H1 (cell line): Measurements from ENCODE around the gene CAPZA2. TPM values are rescaled to one million over a fixed set of nuclear protein-coding genes. Genes with fewer than 3 reads are reported as not detected.

Experiments
- CTCF ChIA-PET: fragments of 300-600 bp; sonication (Branson Sonifier 250); formaldehyde crosslinking; loops from one replicate; lab custom pipeline; 2021; ENCODE audit not compliant: partially characterized antibody; lab: Charles Lee
- POLR2A ChIA-PET: fragments of 300-600 bp; sonication (Branson Sonifier 250); formaldehyde crosslinking; loops from one replicate; lab custom pipeline; 2021; ENCODE audit warnings: inconsistent platforms; ENCODE audit not compliant: partially characterized antibody; lab: Charles Lee
- DNase-seq, 2 experiments: peaks; one replicate each; pipeline versions ENCODE4 v3.0.0 to v3.0.0-alpha.2; 2010 to 2022; ENCODE audit warnings: low spot score in 2 of 2, low read depth in 1 of 2, mixed read lengths in 1 of 2
- FAIRE-seq: peaks from 2 replicates; lab custom pipeline; 2011; peaks lifted over from hg19 to GRCh38; lab: Jason Lieb, UNC
- H2AFZ ChIP-seq: 2 replicates; pipeline ENCODE4 v1.8.1; 2012; ENCODE audit warnings: low read length, inconsistent platforms
- H2AK5ac ChIP-seq: 2 replicates; pipeline ENCODE4 v1.6.1; 2013; ENCODE audit warnings: low read depth, low read length
- H2BK120ac ChIP-seq: replicated peaks from 2 replicates; pipeline ENCODE3; 2013; ENCODE audit warnings: low read depth, low read length, inconsistent platforms
- H2BK12ac ChIP-seq: 2 replicates; pipeline ENCODE4 v1.6.1; 2013; ENCODE audit warnings: low read depth, low read length
- H2BK15ac ChIP-seq: 2 replicates; pipeline ENCODE4 v1.6.1; 2013; ENCODE audit warnings: low read length
- H2BK20ac ChIP-seq: 2 replicates; pipeline ENCODE4 v1.6.1; 2013; ENCODE audit warnings: low read length
- H2BK5ac ChIP-seq: 2 replicates; pipeline ENCODE4 v1.6.1; 2013; ENCODE audit warnings: low read depth, low read length
- H3K14ac ChIP-seq: 2 replicates; pipeline ENCODE4 v1.6.1; 2013; ENCODE audit warnings: inconsistent platforms; ENCODE audit not compliant: insufficient read length
- H3K18ac ChIP-seq: 2 replicates; pipeline ENCODE4 v1.6.1; 2013; ENCODE audit warnings: low read length; ENCODE audit errors: extremely low read depth
- H3K23ac ChIP-seq: 2 replicates; pipeline ENCODE4 v1.6.1; 2013; ENCODE audit warnings: inconsistent platforms; ENCODE audit not compliant: insufficient read length
- H3K23me2 ChIP-seq: 2 replicates; pipeline ENCODE4 v1.6.1; 2013; ENCODE audit warnings: low read depth, low read length
- H3K27ac ChIP-seq: 2 replicates; pipeline ENCODE4 v1.6.1; 2011; ENCODE audit warnings: low read depth, low read length, inconsistent platforms
- H3K27me3 ChIP-seq, 4 experiments: replicated peaks in 1 of 4; 1 replicate in 1 of 4; 2 replicates in 3 of 4; pipeline versions ENCODE4 v1.6.1 to v1.8.1; 2011 to 2013; ENCODE audit warnings: low read length in 3 of 4, mild to moderate bottlenecking in 3 of 4, inconsistent platforms in 2 of 4, mixed read lengths in 2 of 4, moderate library complexity in 1 of 4; ENCODE audit not compliant: control insufficient read depth in 3 of 4, insufficient read depth in 3 of 4; ENCODE audit errors: extremely low read depth in 1 of 4
- H3K36me3 ChIP-seq, 4 experiments: 2 replicates each; pipeline versions ENCODE4 v1.6.1 to v1.8.1; 2011 to 2013; ENCODE audit warnings: mild to moderate bottlenecking in 4 of 4, low read length in 3 of 4, moderate library complexity in 2 of 4, control low read depth in 1 of 4, inconsistent platforms in 1 of 4; ENCODE audit not compliant: insufficient read depth in 4 of 4, control insufficient read depth in 2 of 4
- H3K4ac ChIP-seq: replicated peaks from 2 replicates; pipeline ENCODE3; 2013; ENCODE audit warnings: low read length, low read depth, mixed read lengths, inconsistent platforms; ENCODE audit not compliant: insufficient read length
- H3K4me1 ChIP-seq, 4 experiments: replicated peaks in 1 of 4; 1 replicate in 1 of 4; 2 replicates in 3 of 4; pipeline versions ENCODE4 v1.6.1 to v1.8.1; 2011 to 2013; ENCODE audit warnings: low read length in 3 of 4, inconsistent platforms in 2 of 4, mixed read lengths in 1 of 4; ENCODE audit not compliant: insufficient read depth in 4 of 4, control insufficient read depth in 3 of 4
- H3K4me2 ChIP-seq, 2 experiments: 2 replicates each; pipeline versions ENCODE4 v1.6.1 to v1.8.1; 2011 to 2013; ENCODE audit warnings: low read depth in 2 of 2, low read length in 2 of 2, control low read depth in 1 of 2, inconsistent platforms in 1 of 2, mild to moderate bottlenecking in 1 of 2; ENCODE audit not compliant: insufficient read depth in 1 of 2
- H3K4me3 ChIP-seq, 4 experiments: fragments of 200-600, 300-600 bp in 1 of 4; sonication (generic), shearing (Covaris generic), sonication (Bioruptor Twin) in 1 of 4; 2 replicates each; pipeline versions ENCODE4 v1.5.1 to v1.8.1; 2011 to 2016; ENCODE audit warnings: low read length in 4 of 4, low read depth in 3 of 4, control low read depth in 2 of 4, inconsistent platforms in 2 of 4, mild to moderate bottlenecking in 2 of 4, mixed read lengths in 1 of 4, moderate library complexity in 1 of 4; ENCODE audit not compliant: insufficient read depth in 2 of 4; ENCODE audit errors: extremely low read depth in 1 of 4
- H3K56ac ChIP-seq: replicated peaks from 2 replicates; pipeline ENCODE3; 2013; ENCODE audit warnings: low read depth, mild to moderate bottlenecking, mixed read lengths, low read length, inconsistent platforms; ENCODE audit not compliant: insufficient read length
- H3K79me1 ChIP-seq: 2 replicates; pipeline ENCODE4 v1.6.1; 2013; ENCODE audit warnings: low read depth, low read length, control low read depth
- H3K79me2 ChIP-seq, 2 experiments: 2 replicates each; pipeline versions ENCODE4 v1.6.1 to v1.8.1; 2012 to 2013; ENCODE audit warnings: low read length in 2 of 2, mild to moderate bottlenecking in 2 of 2, inconsistent platforms in 1 of 2; ENCODE audit not compliant: insufficient read depth in 2 of 2, control insufficient read depth in 1 of 2
- H3K9ac ChIP-seq, 4 experiments: replicated peaks in 1 of 4; 1 replicate in 1 of 4; 2 replicates in 3 of 4; pipeline versions ENCODE4 v1.6.1 to v1.8.1; 2011 to 2013; ENCODE audit warnings: low read depth in 3 of 4, low read length in 3 of 4, control low read depth in 2 of 4, mild to moderate bottlenecking in 2 of 4, moderate library complexity in 2 of 4, inconsistent platforms in 1 of 4; ENCODE audit errors: extremely low read depth in 1 of 4
- H3K9me3 ChIP-seq, 2 experiments: 2 replicates each; pipeline versions ENCODE4 v1.6.1 to v1.8.1; 2012 to 2013; ENCODE audit warnings: mild to moderate bottlenecking in 2 of 2, moderate library complexity in 2 of 2, control low read depth in 1 of 2, inconsistent platforms in 1 of 2, low read depth in 1 of 2, low read length in 1 of 2, mixed read lengths in 1 of 2; ENCODE audit not compliant: insufficient read depth in 2 of 2
- H4K20me1 ChIP-seq, 2 experiments: replicated peaks in 1 of 2; 2 replicates each; pipeline versions ENCODE3 to v1.8.1; 2011 to 2013; ENCODE audit warnings: inconsistent platforms in 2 of 2, low read length in 2 of 2, mild to moderate bottlenecking in 1 of 2; ENCODE audit not compliant: insufficient read depth in 2 of 2, control insufficient read depth in 1 of 2
- H4K5ac ChIP-seq: 2 replicates; pipeline ENCODE4 v1.6.1; 2013; ENCODE audit warnings: low read length, low read depth, mixed read lengths, inconsistent platforms; ENCODE audit not compliant: insufficient read length
- H4K8ac ChIP-seq: 2 replicates; pipeline ENCODE4 v1.8.0; 2013; ENCODE audit warnings: mild to moderate bottlenecking, moderate library complexity, low read length, inconsistent platforms; ENCODE audit not compliant: insufficient read depth; ENCODE audit errors: extremely low read depth
- H4K91ac ChIP-seq: replicated peaks from 2 replicates; pipeline ENCODE3; 2013; ENCODE audit warnings: low read length, mixed read lengths, inconsistent platforms; ENCODE audit not compliant: insufficient read length
- CBX8 ChIP-seq: fragments of 300-800, 300-1000 bp; sonication (generic); IDR thresholded peaks from 2 replicates; pipeline ENCODE4 v1.7.1; 2016; ENCODE audit warnings: low read depth, low read length, borderline replicate concordance
- CEBPB ChIP-seq: IDR thresholded peaks from 2 replicates; pipeline ENCODE4 v1.6.1; 2012; ENCODE audit warnings: low read depth, low read length
- EZH2 ChIP-seq: fragments of 200-600 bp; sonication (generic); IDR thresholded peaks from 2 replicates; pipeline ENCODE4 v1.7.1; 2012; ENCODE audit warnings: low read depth, mild to moderate bottlenecking, moderate library complexity, low read length, inconsistent platforms; ENCODE audit not compliant: severe bottlenecking
- GABPA ChIP-seq: IDR thresholded peaks from 2 replicates; pipeline ENCODE4 v1.6.1; 2011; ENCODE audit warnings: mild to moderate bottlenecking, low read length, moderate library complexity, borderline replicate concordance; ENCODE audit not compliant: insufficient read depth
- JUN ChIP-seq: IDR thresholded peaks from 2 replicates; pipeline ENCODE4 v1.6.1; 2011; ENCODE audit warnings: low read depth, mild to moderate bottlenecking, improper control_type of control experiment, low read length
- KDM1A ChIP-seq: fragments of 200-600, 300-600 bp; sonication (generic); IDR thresholded peaks from 2 replicates; pipeline ENCODE4 v1.7.1; 2016; ENCODE audit warnings: mild to moderate bottlenecking, low read length, borderline replicate concordance
- KDM4A ChIP-seq: IDR thresholded peaks from one replicate; pipeline ENCODE4 v1.7.1; 2012; ENCODE audit warnings: low read depth, mild to moderate bottlenecking, moderate library complexity, low read length, inconsistent platforms; ENCODE audit not compliant: severe bottlenecking
- PHF8 ChIP-seq: fragments of 200-600 bp; sonication (generic); conservative IDR thresholded peaks from 2 replicates; pipeline ENCODE4 v1.7.1; 2012; ENCODE audit warnings: low read depth, mild to moderate bottlenecking, inconsistent platforms, low read length, moderate library complexity
- POLR2A ChIP-seq, 2 experiments: IDR thresholded peaks; 1 replicate in 1 of 2; 2 replicates in 1 of 2; pipeline ENCODE4 v1.6.1; 2011; ENCODE audit warnings: low read depth in 2 of 2, low read length in 2 of 2, mild to moderate bottlenecking in 2 of 2; ENCODE audit errors: control extremely low read depth in 1 of 2
- RFX5 ChIP-seq: IDR thresholded peaks from 2 replicates; pipeline ENCODE4 v1.6.1; 2011; ENCODE audit warnings: low read depth, low read length, improper control_type of control experiment, borderline replicate concordance
- SP4 ChIP-seq: IDR thresholded peaks from 2 replicates; pipeline ENCODE4 v1.6.1; 2012; ENCODE audit warnings: low read length, inconsistent platforms
- SUZ12 ChIP-seq: fragments of 200-600 bp; sonication (generic); IDR thresholded peaks from 2 replicates; pipeline ENCODE4 v1.6.1; 2012; ENCODE audit warnings: mild to moderate bottlenecking, inconsistent platforms, low read length, moderate library complexity, mixed read lengths
- TAF1 ChIP-seq: IDR thresholded peaks from 2 replicates; pipeline ENCODE4 v1.6.1; 2011; ENCODE audit warnings: mild to moderate bottlenecking, low read depth, low read length
- TAF7 ChIP-seq: optimal IDR thresholded peaks from 2 replicates; pipeline ENCODE3; 2011; ENCODE audit warnings: low read depth, mild to moderate bottlenecking, inconsistent platforms, low read length, moderate library complexity, borderline replicate concordance
- TCF12 ChIP-seq: IDR thresholded peaks from 2 replicates; pipeline ENCODE4 v1.6.1; 2011; ENCODE audit warnings: low read depth, mild to moderate bottlenecking, low read length
- YY1 ChIP-seq: IDR thresholded peaks from 2 replicates; pipeline ENCODE4 v1.6.1; 2011; ENCODE audit warnings: low read depth, mild to moderate bottlenecking, low read length
- WGBS, 2 experiments: shearing (Covaris generic) in 1 of 2; methylation state at CpG; one replicate each; pipeline versions ENCODE4 v1.1.6 to v1.1.7; 2013 to 2015; ENCODE audit warnings: low lambda C conversion rate in 2 of 2, mixed read lengths in 2 of 2, inconsistent platforms in 1 of 2, low coverage in 1 of 2, missing lambda C conversion rate in 1 of 2; ENCODE audit not compliant: insufficient replicate concordance in 2 of 2, insufficient coverage in 1 of 2, insufficient read length in 1 of 2; ENCODE audit errors: extremely low coverage in 1 of 2, missing lambda C conversion rate in 1 of 2; 5-methylcytosine and 5-hydroxymethylcytosine counted together
- polyA plus RNA-seq, 7 experiments: library from polyadenylated mRNA; depleted of rRNA in 3 of 7; stranded (reverse) in 5 of 7; unstranded in 2 of 7; fragments of >200 nt in 5 of 7; fragments of 200-250 nt in 2 of 7; gene quantifications; 1 replicate in 5 of 7; 2 replicates in 1 of 7; 4 replicates in 1 of 7; pipeline versions ENCODE4 v1.2.1 to v1.2.3, GENCODE V29; 2011 to 2013; ENCODE audit warnings: missing spikeins in 2 of 7, mixed read lengths in 2 of 7
- total RNA-seq: library from RNA; stranded (reverse); fragmentation: NEBNext Ultra II Directional; extraction: Animal tissue kit (Norgen Biotek cat#: 25700); gene quantifications from 2 replicates; pipeline ENCODE4 v1.2.1, GENCODE V29; 2021

The CAPZA2 gene
- total and polyA plus RNA-seq, 2 of the 8 experiments (the other 6 are each of a cell fraction or from before 2014, with no cell fraction given) = 33.2 to 145 TPM

GRCh38 chr7:116836048-116836447 is 26.3 kb upstream of the CAPZA2 start:
- Histone ChIP-seq H3K23me2 (no peaks in the 10 kb centered on the region), H3K79me2 (no peaks in the 10 kb centered on the region), H4K91ac (no peak overlapping the region), H3K4me3 (no peak overlapping the region), H4K5ac (no peak overlapping the region), H3K4me1 (no peaks in the 10 kb centered on the region), H3K4ac (no peak overlapping the region), H3K18ac (no peak overlapping the region), H3K14ac (no peak overlapping the region), H2BK15ac (no peak overlapping the region), H3K56ac (no peak overlapping the region), H2AFZ (no peak overlapping the region), H2AK5ac (no peak overlapping the region), H3K9ac (no peak overlapping the region), H4K8ac (no peak overlapping the region), H3K4me2 (no peak overlapping the region), H3K9me3 (no peaks in the 10 kb centered on the region), H2BK120ac (no peak overlapping the region), H4K20me1 (no peaks in the 10 kb centered on the region), H3K79me1 (no peaks in the 10 kb centered on the region), H3K36me3 (no peaks in the 10 kb centered on the region), H3K27me3 (no peaks in the 10 kb centered on the region), H3K23ac (no peak overlapping the region), H3K27ac (no peak overlapping the region), H2BK12ac (no peak overlapping the region), H2BK20ac (no peak overlapping the region), H2BK5ac (no peak overlapping the region)
- DNase-seq = no peak
- CTCF ChIA-PET = interaction anchor here (0.8 to 1.2 kb wide), 3 partner anchors 13 to 224 kb away, joined by 3 read pairs; no protein-coding TSS in a partner anchor
- no peak for FAIRE-seq
- WGBS, 2 experiments = 93% methylated on average over 2 of the region's 2 CpGs; no CpG with 5 or more reads in 1 of the 2 experiments
- POLR2A ChIA-PET = no interaction called here
- TF ChIP-seq KDM1A (no peak), TCF12 (no peak), TAF1 (no peak), GABPA (no peak), SP4 (no peak), PHF8 (no peak), YY1 (no peak), KDM4A (no peak), TAF7 (no peak), CEBPB (no peak), RFX5 (no peak), EZH2 (no peak), POLR2A (IDR thresholded peaks at IDR 0.05; ENCODE audit: control extremely low read depth in 1 of 2, low read depth in 2 of 2, low read length in 2 of 2) (no peak), SUZ12 (no peak), JUN (no peak), CBX8 (no peak)
